Activated CD4-positive, alpha-beta T cell treated with anti-CD3 and anti-CD28 coated beads, Interleukin-2, amount 50 U/mL, for 4 hours (primary cell): ENCODE results near the gene GPR37L1.
"Not testable (repeated sequence)": the region's sequence is repeated elsewhere in the genome, so short reads cannot be mapped to it uniquely, and the experiment has no call there.

Source experiments
- DNase-seq, 2 experiments: peaks; one replicate each; pipeline ENCODE4 v3.0.0-alpha.2; 2020

Gene GPR37L1

DNA sequence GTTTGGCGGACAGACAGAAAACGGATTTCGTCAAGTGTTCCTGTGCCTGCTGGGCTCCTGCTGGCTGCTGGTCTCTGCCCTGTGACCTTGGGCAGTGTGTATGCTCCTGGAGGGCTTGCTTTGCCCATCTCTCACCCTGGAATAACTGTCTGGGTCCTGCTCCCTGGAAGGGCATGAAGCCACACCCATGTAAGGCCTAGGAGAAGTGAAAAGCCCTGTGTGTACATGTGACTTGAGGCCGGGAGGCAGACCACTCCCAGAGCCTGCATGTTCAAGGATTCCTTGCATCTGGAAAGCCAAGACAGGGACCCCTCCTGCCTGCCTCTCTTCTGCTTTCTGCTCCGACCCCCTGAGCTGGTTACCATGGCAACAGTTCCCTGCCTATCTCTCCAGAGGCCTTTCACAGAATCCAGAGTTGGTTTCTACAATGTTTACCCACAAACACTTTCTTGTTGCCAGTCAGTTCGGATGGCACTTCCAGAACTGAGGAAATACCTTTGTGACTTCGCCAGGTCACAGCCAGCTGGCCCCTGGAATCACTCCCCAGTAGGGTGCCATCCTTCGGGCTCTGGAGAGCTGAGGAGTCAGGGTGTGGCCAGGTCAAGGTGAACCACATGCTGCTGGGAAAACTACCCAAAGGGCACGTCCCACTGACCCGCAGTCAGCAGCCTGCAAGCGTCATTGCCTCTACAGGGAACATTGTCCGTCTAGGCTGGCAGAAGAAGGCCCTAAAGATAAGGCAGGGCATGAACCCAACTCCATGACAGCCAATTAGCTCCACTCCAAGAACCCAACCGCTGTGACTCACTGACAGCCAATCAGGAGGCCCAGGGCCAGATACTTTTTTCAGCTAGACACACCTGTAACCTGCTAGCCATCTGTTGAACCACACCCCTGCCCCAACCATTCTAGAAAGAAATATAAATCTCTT, 14.7 kb upstream of the GPR37L1 start:
- DNase-seq = no peak

DNA sequence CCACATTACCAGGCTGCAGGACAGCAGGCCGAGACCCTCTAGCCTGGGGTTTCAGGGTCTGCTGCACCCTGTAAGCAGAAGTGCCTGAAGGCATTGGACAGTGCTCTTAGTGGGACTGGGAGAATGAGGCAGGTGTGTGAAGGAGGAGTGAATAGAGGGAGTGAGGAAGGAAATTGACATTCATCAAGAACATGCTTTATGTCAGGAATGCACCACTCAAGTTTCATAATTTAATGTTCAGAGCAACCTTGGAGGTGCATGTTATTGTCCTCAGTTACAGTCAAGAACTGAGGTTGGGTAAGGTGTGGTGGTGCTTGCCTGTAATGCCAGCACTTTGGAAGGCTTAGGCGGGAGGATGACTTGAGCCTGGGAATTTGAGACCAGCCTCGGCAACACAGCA, 11.7 kb upstream of the GPR37L1 start:
- no peak for DNase-seq

DNA sequence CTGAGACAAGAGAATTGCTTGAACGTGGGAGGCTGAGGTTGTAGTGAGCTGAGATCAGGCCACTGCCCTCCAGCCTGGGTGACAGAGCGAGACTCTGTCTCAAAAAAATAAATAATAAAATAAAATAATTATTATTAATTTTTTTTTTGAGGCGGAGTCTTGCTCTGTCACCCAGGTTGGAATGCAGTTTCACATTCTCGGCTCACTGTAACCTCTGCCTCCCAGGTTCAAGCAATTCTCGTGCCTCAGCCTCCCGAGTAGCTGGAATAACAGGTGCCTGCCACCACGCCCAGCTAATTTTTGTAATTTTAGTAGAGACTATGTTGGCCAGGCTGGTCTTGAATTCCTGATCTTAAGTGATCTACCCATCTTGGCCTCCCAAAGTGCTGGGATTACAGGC, 11.1 kb upstream of the GPR37L1 start:
- DNase-seq = not testable (repeated sequence)

DNA sequence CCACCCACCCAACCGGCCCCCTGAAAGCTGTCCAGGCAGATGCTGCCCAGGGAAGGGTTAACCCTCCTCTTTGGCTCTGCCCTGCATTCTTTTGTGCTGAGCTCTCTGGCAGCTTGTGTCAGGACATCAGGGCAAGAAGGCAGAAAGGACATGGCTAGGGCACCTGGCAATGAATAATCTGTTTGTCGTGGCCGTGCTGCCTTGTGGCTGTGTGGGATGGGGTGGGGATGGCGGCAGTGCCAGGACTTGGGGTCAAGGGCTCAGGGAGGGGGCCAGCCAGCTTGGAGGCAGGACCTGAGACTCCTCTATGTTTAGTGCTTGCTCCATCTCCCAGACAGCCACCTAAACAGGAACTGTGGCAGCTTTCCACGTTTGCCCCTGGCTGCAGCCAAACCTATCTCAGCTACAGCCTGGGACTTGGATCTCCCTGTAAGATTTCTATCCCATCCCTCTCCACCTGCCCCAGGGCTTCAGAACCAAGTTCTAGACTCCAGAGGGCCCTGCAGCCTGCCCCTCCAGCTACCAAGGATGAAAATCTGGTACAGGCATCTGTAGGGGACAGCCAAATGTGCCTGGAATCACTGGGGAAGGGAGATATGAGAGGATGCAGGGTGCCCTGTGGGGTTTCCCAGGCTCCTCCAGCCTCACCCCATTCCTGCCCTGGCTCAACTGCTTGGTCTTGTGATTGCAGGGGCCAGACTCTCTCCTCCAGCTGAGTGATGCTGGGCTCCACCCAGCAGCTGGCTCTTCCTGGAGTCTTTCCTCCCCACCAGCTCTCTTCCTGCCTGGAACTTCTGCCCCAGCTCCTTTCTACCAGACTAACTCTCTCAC, 9.6 kb upstream of the GPR37L1 start:
- DNase-seq = no peak

DNA sequence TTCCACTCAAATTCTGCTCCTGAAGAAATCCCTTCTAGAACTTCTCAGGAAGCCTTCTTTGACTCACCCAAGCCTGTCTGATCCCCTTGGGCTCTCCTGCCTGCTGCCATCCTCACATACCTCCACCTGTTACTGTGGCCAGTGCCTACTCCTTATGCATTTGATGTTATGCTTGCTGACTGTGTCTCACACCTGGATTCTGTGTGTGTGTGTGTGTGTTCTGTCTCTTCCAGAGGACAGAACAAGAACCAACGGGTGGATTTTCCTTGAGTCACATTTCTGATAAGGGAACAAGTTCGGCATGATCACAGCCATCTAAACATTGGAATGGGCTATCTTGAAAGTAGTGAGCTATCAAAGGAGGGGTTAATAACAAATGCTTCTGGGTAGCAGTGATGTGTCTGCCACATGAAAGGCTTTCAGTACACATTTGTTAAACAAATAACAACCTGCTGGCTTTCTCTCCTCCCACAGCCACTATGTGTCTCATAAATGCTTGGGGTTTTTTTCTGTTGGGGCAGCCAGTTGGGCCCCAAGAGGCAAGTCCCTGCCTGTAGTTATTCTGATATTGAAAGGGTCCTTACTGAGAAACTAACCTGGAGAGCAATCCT, 8.9 kb upstream of the GPR37L1 start:
- no peak for DNase-seq

DNA sequence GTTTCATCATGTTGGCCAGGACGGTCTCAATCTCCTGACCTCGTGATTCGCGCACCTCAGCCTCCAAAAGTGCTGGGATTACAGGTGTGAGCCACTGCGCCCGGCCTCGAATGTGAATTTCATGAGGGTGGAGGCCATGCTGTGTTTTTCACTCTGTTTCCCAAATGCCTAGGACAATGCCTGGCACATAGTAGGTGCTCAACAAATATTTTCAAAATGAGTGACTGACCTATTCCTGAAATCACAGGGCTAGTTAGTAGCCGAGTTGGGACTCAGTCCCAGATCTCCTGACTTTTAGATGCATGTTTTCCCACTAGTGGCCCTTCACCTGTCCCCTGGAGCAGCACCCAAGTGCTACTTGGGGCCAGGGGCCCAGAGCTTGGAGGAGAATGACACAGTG, 6.4 kb upstream of the GPR37L1 start:
- DNase-seq = no peak

DNA sequence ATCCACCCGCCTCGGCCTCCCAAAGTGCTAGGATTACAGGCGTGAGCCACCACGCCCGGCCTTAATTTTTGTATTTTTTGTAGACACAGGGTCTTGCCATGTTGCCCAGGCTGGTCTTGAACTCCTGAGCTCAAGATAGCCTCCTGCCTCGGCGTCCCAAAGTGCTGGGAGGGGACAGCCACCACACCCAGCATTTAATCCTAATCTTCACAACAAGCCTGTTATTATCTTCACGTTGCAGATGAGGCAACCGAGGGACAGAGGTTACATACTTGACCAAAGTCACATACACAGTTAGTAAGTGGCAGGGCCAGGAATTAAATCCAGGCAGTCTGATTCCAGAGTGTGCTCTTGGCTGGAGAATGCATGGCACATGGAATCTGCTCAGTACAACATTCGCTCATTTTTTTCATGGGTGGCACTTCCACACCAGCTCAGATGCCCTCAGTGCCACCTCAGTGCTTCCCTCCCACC, 4.8 kb upstream of the GPR37L1 start:
- no peak for DNase-seq

DNA sequence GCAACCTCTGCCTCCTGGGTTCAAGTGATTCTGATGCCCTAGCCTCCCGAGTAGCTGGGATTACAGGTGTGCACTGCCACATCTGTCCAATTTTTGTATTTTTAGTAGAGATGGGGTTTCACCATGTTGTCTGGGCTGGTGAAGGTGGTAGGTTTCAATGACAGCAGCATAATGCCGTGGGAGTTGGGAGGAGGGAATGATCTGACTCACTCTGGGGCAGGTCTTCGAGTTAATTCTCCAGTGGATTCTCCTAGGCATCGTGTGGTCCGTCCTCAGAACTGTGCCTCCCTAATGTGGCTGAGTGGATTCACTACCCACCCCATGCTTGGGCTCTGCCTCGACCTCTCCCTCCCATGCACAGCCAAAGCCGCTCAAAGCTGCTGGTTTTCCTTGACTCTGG, 1.7 kb upstream of the GPR37L1 start:
- no peak for DNase-seq

DNA sequence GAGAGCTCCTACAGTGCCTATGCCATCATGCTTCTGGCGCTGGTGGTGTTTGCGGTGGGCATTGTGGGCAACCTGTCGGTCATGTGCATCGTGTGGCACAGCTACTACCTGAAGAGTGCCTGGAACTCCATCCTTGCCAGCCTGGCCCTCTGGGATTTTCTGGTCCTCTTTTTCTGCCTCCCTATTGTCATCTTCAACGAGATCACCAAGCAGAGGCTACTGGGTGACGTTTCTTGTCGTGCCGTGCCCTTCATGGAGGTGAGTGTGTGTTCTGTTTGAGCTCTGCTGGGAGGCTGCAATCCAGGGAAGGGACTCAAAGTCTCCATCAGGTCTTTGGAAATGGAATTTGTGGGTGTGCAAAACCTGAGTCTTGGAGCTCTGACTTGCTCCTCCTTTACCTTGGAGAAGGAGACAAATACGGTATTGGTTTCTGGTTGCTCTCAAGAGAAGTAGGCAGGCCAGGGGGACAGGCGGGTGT, 658 bp downstream of the GPR37L1 start:
- DNase-seq = no peak

DNA sequence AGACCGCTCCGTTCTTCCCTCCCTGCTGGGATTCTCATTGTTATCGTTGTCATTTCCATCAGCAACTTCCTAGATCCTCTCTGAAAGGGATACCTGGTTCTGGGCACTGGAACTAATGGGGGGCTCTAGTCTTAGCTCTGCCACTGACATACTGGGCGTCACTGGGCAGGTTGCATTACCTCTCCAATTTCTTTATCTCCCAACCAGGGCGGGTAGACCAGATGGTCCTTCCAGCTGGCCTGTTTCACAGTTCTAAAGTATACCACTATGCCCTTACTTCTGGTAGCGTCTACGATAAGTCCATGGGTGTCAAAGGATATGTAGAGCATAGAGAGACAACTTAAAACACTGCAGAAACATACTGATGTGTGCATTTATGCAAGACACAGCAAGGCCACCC, 1.4 kb downstream of the GPR37L1 start:
- DNase-seq = no peak

DNA sequence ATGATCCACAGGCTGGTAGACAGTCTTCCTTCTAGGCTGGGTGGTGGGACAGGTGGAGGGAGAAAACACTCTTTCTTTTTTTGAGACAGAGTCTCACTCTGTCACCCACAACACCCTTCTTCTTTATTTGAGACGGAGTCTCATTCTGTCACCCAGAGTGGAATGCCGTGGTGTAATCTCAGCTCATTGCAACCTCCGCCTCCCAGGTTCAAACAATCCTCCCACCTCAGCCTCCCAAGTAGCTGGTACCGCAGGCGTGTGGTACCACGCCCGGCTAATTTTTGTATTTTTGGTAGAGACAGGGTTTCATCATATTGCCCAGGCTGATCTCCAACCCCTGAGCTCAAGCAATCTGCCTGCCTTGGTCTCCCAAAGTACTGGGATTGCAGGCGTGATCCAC, 2.9 kb downstream of the GPR37L1 start:
- no peak for DNase-seq

DNA sequence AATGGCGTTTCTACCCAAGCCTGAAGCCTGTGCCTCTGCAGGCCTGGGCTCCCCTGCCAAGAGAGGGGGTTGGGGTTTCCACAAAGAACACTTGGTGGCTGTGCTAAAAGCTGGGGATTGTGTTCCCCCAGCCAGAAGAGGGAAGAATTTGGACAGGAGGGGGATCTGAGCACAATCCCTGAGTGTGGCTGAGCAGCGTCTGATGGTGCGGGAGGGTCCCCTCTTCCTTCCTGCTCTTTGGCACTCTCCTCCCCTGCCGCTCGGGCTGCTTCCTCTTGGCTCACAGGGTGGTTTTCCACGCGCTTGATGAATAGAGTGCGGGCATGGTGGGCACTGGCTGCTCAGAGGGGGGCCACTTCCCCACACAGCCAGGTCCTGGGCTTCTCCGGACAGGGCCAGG, 3.7 kb downstream of the GPR37L1 start:
- no peak for DNase-seq

DNA sequence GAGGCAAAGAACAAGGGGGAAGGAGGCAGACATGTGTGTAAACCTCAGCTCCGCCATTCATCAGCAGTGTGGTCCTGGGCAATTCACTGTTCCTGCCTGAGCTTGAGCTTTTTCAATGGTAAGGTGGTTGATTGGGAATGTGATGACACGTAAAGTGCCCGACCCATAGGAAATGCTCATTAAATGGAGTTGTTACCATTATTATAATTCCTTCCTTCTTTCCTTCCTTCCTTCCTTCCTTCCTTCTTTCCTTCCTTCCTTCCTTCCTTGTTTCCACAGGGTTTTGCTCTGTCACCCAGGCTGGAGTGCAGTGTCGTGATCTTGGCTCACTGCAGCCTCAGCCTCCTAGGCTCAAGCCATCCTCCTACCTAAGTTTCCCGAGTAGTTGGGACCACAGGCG, 4.3 kb downstream of the GPR37L1 start:
- no peak for DNase-seq

DNA sequence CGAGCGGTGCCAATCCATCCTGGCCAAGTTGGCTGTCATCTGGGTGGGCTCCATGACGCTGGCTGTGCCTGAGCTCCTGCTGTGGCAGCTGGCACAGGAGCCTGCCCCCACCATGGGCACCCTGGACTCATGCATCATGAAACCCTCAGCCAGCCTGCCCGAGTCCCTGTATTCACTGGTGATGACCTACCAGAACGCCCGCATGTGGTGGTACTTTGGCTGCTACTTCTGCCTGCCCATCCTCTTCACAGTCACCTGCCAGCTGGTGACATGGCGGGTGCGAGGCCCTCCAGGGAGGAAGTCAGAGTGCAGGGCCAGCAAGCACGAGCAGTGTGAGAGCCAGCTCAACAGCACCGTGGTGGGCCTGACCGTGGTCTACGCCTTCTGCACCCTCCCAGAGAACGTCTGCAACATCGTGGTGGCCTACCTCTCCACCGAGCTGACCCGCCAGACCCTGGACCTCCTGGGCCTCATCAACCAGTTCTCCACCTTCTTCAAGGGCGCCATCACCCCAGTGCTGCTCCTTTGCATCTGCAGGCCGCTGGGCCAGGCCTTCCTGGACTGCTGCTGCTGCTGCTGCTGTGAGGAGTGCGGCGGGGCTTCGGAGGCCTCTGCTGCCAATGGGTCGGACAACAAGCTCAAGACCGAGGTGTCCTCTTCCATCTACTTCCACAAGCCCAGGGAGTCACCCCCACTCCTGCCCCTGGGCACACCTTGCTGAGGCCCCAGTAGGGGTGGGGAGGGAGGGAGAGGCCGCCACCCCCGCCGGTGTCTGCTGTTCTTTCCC, 5.3 kb downstream of the GPR37L1 start:
- DNase-seq = no peak

DNA sequence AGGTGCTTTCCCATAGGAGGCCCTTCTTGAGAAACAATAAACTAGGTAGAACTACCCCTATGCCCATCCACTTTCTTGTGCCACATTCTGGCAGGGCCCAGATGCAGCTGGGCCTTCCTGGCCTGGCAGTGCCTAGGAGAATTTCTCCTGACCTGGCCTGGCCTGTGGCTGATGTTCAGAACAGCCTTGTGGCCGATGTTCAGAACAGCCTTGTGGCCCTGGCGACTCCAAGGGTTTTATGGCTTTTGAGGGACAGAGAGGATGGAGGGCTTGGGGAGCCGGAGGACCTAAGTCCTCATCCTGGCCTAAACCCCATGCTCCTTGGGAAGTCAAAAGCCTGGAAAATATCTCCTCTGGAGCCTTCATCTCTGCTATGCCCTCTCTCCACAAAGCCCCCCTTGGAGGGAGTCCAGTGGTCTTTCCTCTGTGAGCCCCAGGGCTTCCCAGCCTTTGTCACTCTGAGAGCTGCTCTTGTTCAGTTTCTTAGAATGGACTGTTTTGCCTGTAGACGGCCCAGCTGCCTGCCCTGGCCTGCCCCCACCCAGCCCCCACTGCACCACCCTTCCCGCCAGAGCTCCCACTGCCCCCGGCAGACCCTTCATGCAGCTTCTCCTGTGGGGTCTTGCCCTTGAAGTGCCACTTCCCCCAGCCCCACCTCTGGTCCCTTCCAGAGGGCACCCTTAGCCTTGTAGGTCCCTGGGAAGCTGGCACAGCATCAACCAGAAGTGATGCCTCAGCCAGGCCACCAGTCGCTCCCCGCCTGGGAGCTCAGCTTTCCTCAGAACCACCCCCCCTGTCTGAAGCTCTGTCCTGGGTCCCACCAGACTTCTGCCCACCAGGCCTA, 7.0 kb downstream of the GPR37L1 start:
- DNase-seq = no peak

DNA sequence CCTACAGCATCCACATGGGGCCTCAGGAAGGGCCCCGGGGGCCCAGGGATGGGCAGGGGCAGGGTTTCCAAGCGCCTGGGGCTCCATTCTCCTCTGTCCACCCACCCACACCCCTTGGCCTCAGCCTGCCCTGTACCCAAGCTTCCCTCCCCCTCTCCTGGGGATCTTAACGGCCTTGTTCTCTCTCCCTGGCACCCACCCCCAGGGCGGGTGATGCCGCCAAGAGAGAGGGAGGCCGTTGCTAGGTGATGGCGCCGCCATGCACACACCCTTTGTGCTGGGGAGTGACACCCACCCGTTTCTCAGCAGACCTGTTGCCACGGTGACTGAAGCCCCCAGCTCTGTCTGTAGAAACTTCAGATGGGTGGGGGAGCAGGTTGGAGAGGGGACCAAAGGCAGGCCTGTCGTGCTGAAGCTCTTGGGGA, 7.6 kb downstream of the GPR37L1 start:
- DNase-seq = no peak

DNA sequence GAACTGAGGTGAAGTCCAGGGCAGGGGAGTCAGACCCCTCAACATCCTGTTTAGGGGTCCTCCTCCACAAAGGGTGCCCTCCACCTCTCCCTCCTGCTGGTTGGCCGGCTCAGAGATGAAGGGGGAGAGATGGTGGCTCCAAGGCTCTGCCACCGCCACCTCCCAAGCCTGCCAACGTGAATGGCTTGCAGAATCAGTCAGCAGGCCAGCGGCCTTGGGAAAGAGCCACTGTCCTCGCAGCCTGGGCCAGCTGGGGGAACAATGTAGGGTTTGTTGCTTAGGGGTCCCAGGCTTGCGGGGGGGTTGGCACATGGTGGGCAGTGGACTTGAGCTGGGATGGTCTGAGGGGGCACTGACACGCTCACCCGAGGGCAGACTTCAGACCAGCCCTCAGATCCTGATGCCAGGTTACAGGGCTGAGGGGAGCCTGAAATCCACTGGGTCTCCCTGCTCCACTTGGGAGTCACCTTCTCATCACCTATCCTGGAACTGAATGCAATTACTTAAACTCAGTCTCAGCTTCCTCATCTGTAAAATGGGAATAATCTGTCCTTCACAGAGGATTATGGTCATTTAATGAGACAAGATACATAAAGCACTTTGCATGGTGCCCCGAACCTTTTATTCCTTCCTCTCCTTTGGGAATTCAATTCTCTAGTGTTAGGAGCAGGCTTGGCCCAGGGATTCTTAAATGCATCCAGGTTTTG, 8.3 kb downstream of the GPR37L1 start:
- DNase-seq = no peak

DNA sequence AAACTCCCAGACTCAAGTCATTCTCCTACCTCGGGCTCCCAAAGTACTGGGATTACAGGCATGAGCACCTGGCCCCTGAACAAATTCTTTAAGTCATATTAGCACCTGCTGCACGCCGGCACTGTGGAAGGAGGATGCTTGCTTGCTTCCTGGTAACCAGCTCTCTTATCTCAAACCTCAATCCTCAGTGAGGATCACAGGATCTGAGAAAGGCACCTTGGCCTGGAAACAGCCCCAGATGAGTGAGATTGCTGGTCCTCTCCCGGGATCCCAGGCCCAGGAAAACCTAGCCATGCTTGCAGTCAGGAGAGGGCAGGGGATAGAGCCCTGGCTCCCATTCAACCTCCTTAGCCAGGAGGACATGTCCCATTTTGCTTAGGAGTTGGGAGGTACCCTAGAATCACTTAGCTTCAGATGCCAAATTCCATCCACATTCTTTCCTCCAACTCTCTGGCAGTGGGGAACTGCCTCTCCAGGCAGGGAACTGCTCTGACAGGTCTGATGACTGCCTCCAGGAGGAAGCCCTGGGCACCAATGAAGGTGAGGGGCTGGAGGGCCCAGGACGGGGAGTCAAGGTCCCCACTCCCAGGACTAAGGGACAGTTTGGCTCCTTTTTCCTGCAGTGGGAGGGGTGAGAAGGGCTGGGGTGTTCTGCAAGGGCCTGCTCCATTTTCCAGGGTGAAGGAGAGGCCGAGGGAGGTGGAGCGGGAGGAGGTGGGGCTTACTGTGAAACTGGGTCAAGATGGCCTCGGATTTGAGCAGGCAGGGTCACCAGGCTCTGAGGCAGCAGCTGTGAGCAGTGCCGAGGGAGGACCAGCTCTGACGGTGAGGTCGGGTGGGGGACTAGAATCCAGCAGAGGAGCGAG, 9.5 kb downstream of the GPR37L1 start:
- DNase-seq = no peak

DNA sequence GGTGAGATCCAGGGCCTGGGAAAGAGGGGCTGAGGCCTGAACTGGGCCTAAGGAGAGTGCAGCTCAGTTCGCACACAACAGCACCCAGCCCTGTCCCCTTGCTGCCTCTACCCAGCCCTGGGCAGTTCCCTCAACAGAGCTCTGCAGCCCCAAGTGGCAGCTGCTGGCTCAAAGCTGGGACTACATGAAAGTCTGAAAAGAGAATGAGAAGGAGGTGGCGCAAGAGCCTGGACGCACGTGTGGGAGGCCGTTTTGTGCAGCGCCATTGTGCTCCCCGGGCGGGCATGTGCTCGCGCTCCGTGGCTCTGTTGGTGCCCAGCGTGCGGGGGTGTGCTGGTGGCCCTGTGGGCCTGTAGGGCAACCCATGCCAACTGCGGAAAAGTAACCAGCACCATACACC, 10.3 kb downstream of the GPR37L1 start:
- no peak for DNase-seq

DNA sequence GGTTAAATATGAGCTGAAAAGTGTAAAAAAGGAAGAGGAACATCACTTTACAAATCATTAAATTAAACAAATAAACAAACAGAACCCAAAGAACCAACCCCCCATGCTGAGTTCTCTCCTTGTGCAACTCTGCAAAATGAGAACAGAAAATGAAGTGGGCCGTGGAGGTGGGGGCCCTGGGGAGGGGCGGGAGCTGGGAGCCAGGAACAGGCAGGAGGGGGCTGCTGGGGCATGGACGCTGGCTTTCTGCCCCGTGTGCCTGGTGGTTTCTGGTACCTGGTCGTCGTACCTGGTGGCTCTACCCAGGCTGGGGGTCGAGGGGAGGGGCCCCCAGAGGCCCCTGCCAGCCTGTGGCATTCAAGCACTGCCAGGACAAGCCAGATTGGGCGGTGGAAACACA, 10.8 kb downstream of the GPR37L1 start:
- DNase-seq = no peak
